HEK293 (cell line): ENCODE data around the gene PPP4C.
A peak's percentile ranks its signal among the peaks of the same experiment; 100 is the strongest.

ENCODE experiments used
- GLI4 ChIP-seq: fragments of 450-650 bp; formaldehyde crosslinking; IDR thresholded peaks from 2 replicates; pipeline ENCODE4 v1.5.1; 2016; ENCODE audit warnings: missing biosample characterization, missing genetic modification characterization
- HIC1 ChIP-seq: fragments of 450-650 bp; formaldehyde crosslinking; IDR thresholded peaks from 2 replicates; pipeline ENCODE4 v1.5.1; 2016; ENCODE audit warnings: missing biosample characterization, missing genetic modification characterization
- MEIS1 ChIP-seq: sonication (generic); formaldehyde crosslinking; IDR thresholded peaks from 2 replicates; pipeline ENCODE4 v1.8.1; 2022; ENCODE audit warnings: missing genetic modification reagents, mild to moderate bottlenecking, borderline replicate concordance
- PRDM1 ChIP-seq: fragments of 450-650 bp; formaldehyde crosslinking; IDR thresholded peaks from 2 replicates; pipeline ENCODE4; 2016; ENCODE audit warnings: missing biosample characterization, missing genetic modification characterization
- REPIN1 ChIP-seq: fragments of 450-650 bp; formaldehyde crosslinking; IDR thresholded peaks from 2 replicates; pipeline ENCODE4 v1.5.1; 2017; ENCODE audit warnings: missing biosample characterization, missing genetic modification characterization, low read depth
- ZBTB6 ChIP-seq: fragments of 450-650 bp; formaldehyde crosslinking; IDR thresholded peaks from 2 replicates; pipeline ENCODE4 v1.5.1; 2017; ENCODE audit warnings: missing biosample characterization, missing genetic modification characterization
- ZFP37 ChIP-seq: fragments of 450-650 bp; formaldehyde crosslinking; IDR thresholded peaks from 2 replicates; pipeline ENCODE4 v1.5.1; 2016; ENCODE audit warnings: missing biosample characterization, missing genetic modification characterization
- ZNF121 ChIP-seq: fragments of 450-650 bp; formaldehyde crosslinking; IDR thresholded peaks from 2 replicates; pipeline ENCODE4 v1.5.1; 2016; ENCODE audit warnings: missing biosample characterization, missing genetic modification characterization
- ZNF132 ChIP-seq: fragments of 450-650 bp; formaldehyde crosslinking; IDR thresholded peaks from 2 replicates; pipeline ENCODE4 v1.5.1; 2017; ENCODE audit warnings: missing biosample characterization, missing genetic modification characterization, borderline replicate concordance
- ZNF133 ChIP-seq: fragments of 450-650 bp; formaldehyde crosslinking; IDR thresholded peaks from 2 replicates; pipeline ENCODE4 v1.5.1; 2016; ENCODE audit warnings: missing biosample characterization, missing genetic modification characterization
- ZNF18 ChIP-seq: fragments of 450-650 bp; formaldehyde crosslinking; IDR thresholded peaks from 2 replicates; pipeline ENCODE4 v1.5.1; 2016; ENCODE audit warnings: missing biosample characterization, missing genetic modification characterization
- ZNF2 ChIP-seq: fragments of 450-650 bp; formaldehyde crosslinking; IDR thresholded peaks from 2 replicates; pipeline ENCODE4 v1.5.1; 2016; ENCODE audit warnings: missing biosample characterization, missing genetic modification characterization
- ZNF223 ChIP-seq: fragments of 450-650 bp; formaldehyde crosslinking; IDR thresholded peaks from 2 replicates; pipeline ENCODE4 v1.5.1; 2016; ENCODE audit warnings: missing biosample characterization, missing genetic modification characterization
- ZNF24 ChIP-seq: fragments of 450-650 bp; formaldehyde crosslinking; IDR thresholded peaks from 2 replicates; pipeline ENCODE4 v1.5.1; 2016; ENCODE audit warnings: missing biosample characterization, missing genetic modification characterization
- ZNF266 ChIP-seq: fragments of 450-650 bp; formaldehyde crosslinking; IDR thresholded peaks from 2 replicates; pipeline ENCODE4 v1.5.1; 2016; ENCODE audit warnings: missing biosample characterization, missing genetic modification characterization, low read depth
- ZNF311 ChIP-seq: fragments of 450-650 bp; formaldehyde crosslinking; IDR thresholded peaks from 2 replicates; pipeline ENCODE4 v1.5.1; 2017; ENCODE audit warnings: missing biosample characterization, missing genetic modification characterization, borderline replicate concordance
- ZNF335 ChIP-seq: fragments of 450-650 bp; formaldehyde crosslinking; conservative IDR thresholded peaks from 2 replicates; pipeline ENCODE4 v1.5.1; 2016; ENCODE audit warnings: missing biosample characterization, missing genetic modification characterization
- ZNF354C ChIP-seq: fragments of 450-650 bp; formaldehyde crosslinking; IDR thresholded peaks from 2 replicates; pipeline ENCODE4 v1.5.1; 2016; ENCODE audit warnings: missing biosample characterization, missing genetic modification characterization, low read depth, borderline replicate concordance
- ZNF362 ChIP-seq: fragments of 450-650 bp; formaldehyde crosslinking; IDR thresholded peaks from 2 replicates; pipeline ENCODE4 v1.5.1; 2016; ENCODE audit warnings: missing biosample characterization, missing genetic modification characterization
- ZNF398 ChIP-seq: fragments of 450-650 bp; formaldehyde crosslinking; IDR thresholded peaks from 2 replicates; pipeline ENCODE4 v1.5.1; 2017; ENCODE audit warnings: missing biosample characterization, missing genetic modification characterization
- ZNF513 ChIP-seq: fragments of 450-650 bp; IDR thresholded peaks from 2 replicates; pipeline ENCODE4 v1.5.1; 2018; ENCODE audit warnings: missing biosample characterization, missing genetic modification characterization
- ZNF544 ChIP-seq: fragments of 450-650 bp; formaldehyde crosslinking; IDR thresholded peaks from 2 replicates; pipeline ENCODE4 v1.5.0; 2017; ENCODE audit warnings: missing biosample characterization, missing genetic modification characterization
- ZNF610 ChIP-seq: fragments of 450-650 bp; formaldehyde crosslinking; IDR thresholded peaks from 2 replicates; pipeline ENCODE4 v1.5.1; 2016; ENCODE audit warnings: missing biosample characterization, missing genetic modification characterization, borderline replicate concordance
- ZNF621 ChIP-seq: fragments of 450-650 bp; formaldehyde crosslinking; IDR thresholded peaks from 2 replicates; pipeline ENCODE4 v1.5.1; 2017; ENCODE audit warnings: missing biosample characterization, missing genetic modification characterization
- ZNF624 ChIP-seq: fragments of 450-650 bp; formaldehyde crosslinking; IDR thresholded peaks from 2 replicates; pipeline ENCODE4 v1.5.1; 2017; ENCODE audit warnings: missing biosample characterization, missing genetic modification characterization
- ZNF660 ChIP-seq: fragments of 450-650 bp; IDR thresholded peaks from 2 replicates; pipeline ENCODE4 v1.5.1; 2018; ENCODE audit warnings: missing biosample characterization, mild to moderate bottlenecking, missing genetic modification characterization
- ZNF664 ChIP-seq: fragments of 450-650 bp; formaldehyde crosslinking; IDR thresholded peaks from 2 replicates; pipeline ENCODE4 v1.5.1; 2016; ENCODE audit warnings: missing biosample characterization, missing genetic modification characterization
- ZNF704 ChIP-seq: fragments of 450-650 bp; formaldehyde crosslinking; IDR thresholded peaks from 2 replicates; pipeline ENCODE4 v1.5.1; 2016; ENCODE audit warnings: missing biosample characterization, missing genetic modification characterization
- ZNF747 ChIP-seq: fragments of 450-650 bp; formaldehyde crosslinking; IDR thresholded peaks from 2 replicates; pipeline ENCODE4 v1.5.1; 2016; ENCODE audit warnings: missing biosample characterization, missing genetic modification characterization
- ZNF777 ChIP-seq: fragments of 450-650 bp; formaldehyde crosslinking; IDR thresholded peaks from 2 replicates; pipeline ENCODE4 v1.5.1; 2017; ENCODE audit warnings: missing biosample characterization, missing genetic modification characterization, borderline replicate concordance
- ZNF785 ChIP-seq: fragments of 450-650 bp; formaldehyde crosslinking; IDR thresholded peaks from 2 replicates; pipeline ENCODE4 v1.5.1; 2016; ENCODE audit warnings: missing biosample characterization, missing genetic modification characterization

PPP4C gene

GRCh38 chr16:30122604-30123160, 46.9 kb downstream of the PPP4C start (continued):
- no peak for TF ChIP-seq PRDM1 (tag by site-specific recombination)
- no peak for TF ChIP-seq ZNF266
- TF ChIP-seq MEIS1 (CRISPR knock-in tag) = no peak
- no peak for TF ChIP-seq ZNF121 (tag by site-specific recombination)
- TF ChIP-seq ZNF704 (tag by site-specific recombination) = no peak
- TF ChIP-seq ZNF513 (tag by site-specific recombination) = no peak
- TF ChIP-seq HIC1 (tag by site-specific recombination) = no peak
- no peak for TF ChIP-seq ZBTB6 (tag by site-specific recombination)
- TF ChIP-seq ZNF664 = no peak
- TF ChIP-seq ZNF747 (tag by site-specific recombination) = no peak
- TF ChIP-seq ZNF354C (tag by site-specific recombination) = no peak
- TF ChIP-seq GLI4 (tag by site-specific recombination) = no peak
- no peak for TF ChIP-seq ZNF785 (tag by site-specific recombination)
- TF ChIP-seq ZNF610 (tag by site-specific recombination) = 0 out of 2 replicates have a peak, but pooled peaks have one; percentile 36
- TF ChIP-seq ZNF660 (tag by site-specific recombination) = no peak
- TF ChIP-seq ZNF24 (tag by site-specific recombination) = no peak
- TF ChIP-seq ZNF311 (tag by site-specific recombination) = no peak
- TF ChIP-seq ZNF2 (tag by site-specific recombination) = no peak
- TF ChIP-seq ZNF362 (tag by site-specific recombination) = no peak
- no peak for TF ChIP-seq ZNF624 (tag by site-specific recombination)
- TF ChIP-seq ZFP37 (tag by site-specific recombination) = no peak
- TF ChIP-seq ZNF18 (tag by site-specific recombination) = no peak
- TF ChIP-seq ZNF133 (tag by site-specific recombination) = no peak
- TF ChIP-seq ZNF223 (tag by site-specific recombination) = no peak
- TF ChIP-seq ZNF777 = no peak
- TF ChIP-seq ZNF621 (tag by site-specific recombination) = no peak
- TF ChIP-seq ZNF544 (tag by site-specific recombination) = no peak
- peak; percentile 43; the same call in 1 of the 2 replicates for TF ChIP-seq ZNF398 (tag by site-specific recombination)
- peak; percentile 66 for TF ChIP-seq ZNF335 (tag by site-specific recombination)
- TF ChIP-seq REPIN1 (tag by site-specific recombination) = no peak
- TF ChIP-seq ZNF132 = no peak
